NCI-H1436 treated with DMSO at 0.1 percent for 48 hours (cell line): ENCODE results near the gene AMH.
A peak's percentile ranks its signal among the peaks of the same experiment; 100 is the strongest.

Source experiments
- DNase-seq: peaks from one replicate; lab custom pipeline; 2025; lab: John Stamatoyannopoulos, UW

The AMH gene

GRCh38 chr19:2235381-2236063, 13.6 kb upstream of the AMH start:
- DNase-seq = peak; percentile 8

- no peak for DNase-seq
Observed at GRCh38 chr19:2236064-2236313, 13.1 kb upstream of the AMH start.

- DNase-seq = peak; percentile 83
Observed at GRCh38 chr19:2236314-2237050, 12.6 kb upstream of the AMH start, which contains the start of the genes PLEKHJ1 and SF3A2. Gene PLEKHJ1 (minus strand): TSS chr19:2236329. CDS start chr19:2236248, 81 bp downstream. Gene SF3A2 (plus strand): TSS chr19:2236824. CDS start chr19:2243419, 6,595 bp downstream.

GRCh38 chr19:2237051-2237868, 11.9 kb upstream of the AMH start:
- no peak for DNase-seq

- DNase-seq = no peak
Observed at GRCh38 chr19:2237869-2238153, 11.3 kb upstream of the AMH start.

- DNase-seq = no peak
Observed at GRCh38 chr19:2239173-2239572, 9.9 kb upstream of the AMH start.

GRCh38 chr19:2239771-2240770, 9.1 kb upstream of the AMH start:
- DNase-seq = no peak

GRCh38 chr19:2240881-2241760, 8.0 kb upstream of the AMH start:
- DNase-seq = no peak

- no peak for DNase-seq
Observed at GRCh38 chr19:2242092-2242537, 7.0 kb upstream of the AMH start.

GRCh38 chr19:2242816-2243215, 6.3 kb upstream of the AMH start:
- no peak for DNase-seq

- no peak for DNase-seq
Observed at GRCh38 chr19:2243274-2244124, 5.6 kb upstream of the AMH start.

- no peak for DNase-seq
Observed at GRCh38 chr19:2244125-2244411, 5.1 kb upstream of the AMH start.

- DNase-seq = no peak
Observed at GRCh38 chr19:2244486-2244885, 4.6 kb upstream of the AMH start.

- no peak for DNase-seq
Observed at GRCh38 chr19:2245273-2245672, 3.9 kb upstream of the AMH start.

- DNase-seq = no peak
Observed at GRCh38 chr19:2246014-2246620, 3.0 kb upstream of the AMH start.

- no peak for DNase-seq
Observed at GRCh38 chr19:2246801-2247361, 2.2 kb upstream of the AMH start.

- no peak for DNase-seq
Observed at GRCh38 chr19:2247433-2248101, 1.6 kb upstream of the AMH start.

GRCh38 chr19:2248136-2249009, 750 bp upstream of the AMH start:
- no peak for DNase-seq
